GM12801 (cell line): ENCODE data around the gene UBXN1.

Experiments used
- CTCF ChIP-seq: IDR thresholded peaks from one replicate; pipeline ENCODE4 v1.5.1; 2011; ENCODE audit warnings: control low read depth; ENCODE audit not compliant: insufficient read length; ENCODE audit errors: extremely low read depth

The UBXN1 gene

GRCh38 chr11:62645946-62646824, 32.7 kb downstream of the UBXN1 start, which contains the start of gene GANAB:
TSS of gene GANAB (minus strand) at chr11:62646613. CDS start at chr11:62646599, 14 bp downstream.
- TF ChIP-seq CTCF, result no peak

GRCh38 chr11:62645671-62645945, 33.3 kb downstream of the UBXN1 start:
- no peak for TF ChIP-seq CTCF

- no peak for TF ChIP-seq CTCF
These were observed 34.7 kb downstream of the UBXN1 start for GRCh38 chr11:62644220-62644619.

- TF ChIP-seq CTCF, result no peak
These were observed 46.4 kb downstream of the UBXN1 start for GRCh38 chr11:62632492-62632891.

GRCh38 chr11:62627713-62628112, 51.2 kb downstream of the UBXN1 start:
- TF ChIP-seq CTCF, result no peak
